Measurements from ENCODE around the gene BCAS3. TPM values are rescaled to one million over a fixed set of nuclear protein-coding genes. Genes with fewer than 3 reads are reported as not detected.

BCAS3 gene
- total RNA-seq, 4 donors from 2014 or later, result 42.1 to 84.7 (median 54.1) TPM

GRCh38 chr17:61253362-61253761 lies 575.7 kb downstream of the BCAS3 start:
- TF ChIP-seq CTCF (IDR thresholded peaks at IDR 0.05) (no peak), POLR2A (IDR thresholded peaks at IDR 0.05) (no peak)
- intact Hi-C loops (cut with DNase I; ENCODE audit: low total_unique reads), result no loop called here
- no peak overlapping the region for H3K4me3 ChIP-seq (ENCODE audit: low read depth, poor library complexity, severe bottlenecking)
- 79 to 85% methylated on average over 3 of the region's 3 CpGs for WGBS, 2 donors
- DNase-seq (ENCODE audit: low spot score in 2 of 2), result no peak

GRCh38 chr17:61253937-61254574 lies 576.4 kb downstream of the BCAS3 start:
- WGBS, 2 donors, result 91 to 92% methylated on average over 10 of the region's 10 CpGs
- intact Hi-C loops (cut with DNase I; ENCODE audit: low total_unique reads), result no loop called here
- TF ChIP-seq POLR2A (IDR thresholded peaks at IDR 0.05) (no peak), CTCF (IDR thresholded peaks at IDR 0.05) (no peak)
- no peak overlapping the region for H3K4me3 ChIP-seq (ENCODE audit: low read depth, poor library complexity, severe bottlenecking)
- no peak for DNase-seq (ENCODE audit: low spot score in 2 of 2)

- intact Hi-C loops (cut with DNase I; ENCODE audit: low total_unique reads), result no loop called here
- no peak for TF ChIP-seq CTCF (IDR thresholded peaks at IDR 0.05)
- DNase-seq (ENCODE audit: low spot score in 2 of 2), result no peak
- WGBS, 2 donors, result 79% methylated on average over 1 of the region's 1 CpG
- no peak overlapping the region for H3K4me3 ChIP-seq (ENCODE audit: low read depth, poor library complexity, severe bottlenecking)
These were observed 577.3 kb downstream of the BCAS3 start for GRCh38 chr17:61254904-61255303.

GRCh38 chr17:61255647-61256046 lies 578.0 kb downstream of the BCAS3 start:
- no peak overlapping the region for H3K4me3 ChIP-seq (ENCODE audit: low read depth, poor library complexity, severe bottlenecking)
- TF ChIP-seq CTCF (IDR thresholded peaks at IDR 0.05) (no peak), POLR2A (IDR thresholded peaks at IDR 0.05) (no peak)
- intact Hi-C loops (cut with DNase I; ENCODE audit: low total_unique reads), result no loop called here
- WGBS, 2 donors, result 87 to 89% methylated on average over 3 of the region's 3 CpGs
- DNase-seq (ENCODE audit: low spot score in 2 of 2), result no peak

- no peak overlapping the region for H3K4me3 ChIP-seq (ENCODE audit: low read depth, poor library complexity, severe bottlenecking)
- WGBS, 2 donors, result 53 to 60% methylated on average over 3 of the region's 3 CpGs
- DNase-seq (ENCODE audit: low spot score in 2 of 2), result no peak
- no peak for TF ChIP-seq POLR2A (IDR thresholded peaks at IDR 0.05)
- no peak for TF ChIP-seq CTCF (IDR thresholded peaks at IDR 0.05)
- intact Hi-C loops (cut with DNase I; ENCODE audit: low total_unique reads), result no loop called here
These were observed 581.7 kb downstream of the BCAS3 start for GRCh38 chr17:61259360-61259759.

All from lower leg skin (tissue), 4 donors.